HG03095 (cell line): Measurements from ENCODE around the gene CHPF2.
A peak's percentile ranks its signal among the peaks of the same experiment; 100 is the strongest.

Source experiments
- ATAC-seq: cut with Tn5 transposase; IDR thresholded peaks from one replicate; pipeline ENCODE4 v1.9.1; 2021; ENCODE audit warnings: moderate library complexity; ENCODE audit not compliant: unreplicated experiment

The CHPF2 gene, protein sequence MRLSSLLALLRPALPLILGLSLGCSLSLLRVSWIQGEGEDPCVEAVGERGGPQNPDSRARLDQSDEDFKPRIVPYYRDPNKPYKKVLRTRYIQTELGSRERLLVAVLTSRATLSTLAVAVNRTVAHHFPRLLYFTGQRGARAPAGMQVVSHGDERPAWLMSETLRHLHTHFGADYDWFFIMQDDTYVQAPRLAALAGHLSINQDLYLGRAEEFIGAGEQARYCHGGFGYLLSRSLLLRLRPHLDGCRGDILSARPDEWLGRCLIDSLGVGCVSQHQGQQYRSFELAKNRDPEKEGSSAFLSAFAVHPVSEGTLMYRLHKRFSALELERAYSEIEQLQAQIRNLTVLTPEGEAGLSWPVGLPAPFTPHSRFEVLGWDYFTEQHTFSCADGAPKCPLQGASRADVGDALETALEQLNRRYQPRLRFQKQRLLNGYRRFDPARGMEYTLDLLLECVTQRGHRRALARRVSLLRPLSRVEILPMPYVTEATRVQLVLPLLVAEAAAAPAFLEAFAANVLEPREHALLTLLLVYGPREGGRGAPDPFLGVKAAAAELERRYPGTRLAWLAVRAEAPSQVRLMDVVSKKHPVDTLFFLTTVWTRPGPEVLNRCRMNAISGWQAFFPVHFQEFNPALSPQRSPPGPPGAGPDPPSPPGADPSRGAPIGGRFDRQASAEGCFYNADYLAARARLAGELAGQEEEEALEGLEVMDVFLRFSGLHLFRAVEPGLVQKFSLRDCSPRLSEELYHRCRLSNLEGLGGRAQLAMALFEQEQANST

DNA sequence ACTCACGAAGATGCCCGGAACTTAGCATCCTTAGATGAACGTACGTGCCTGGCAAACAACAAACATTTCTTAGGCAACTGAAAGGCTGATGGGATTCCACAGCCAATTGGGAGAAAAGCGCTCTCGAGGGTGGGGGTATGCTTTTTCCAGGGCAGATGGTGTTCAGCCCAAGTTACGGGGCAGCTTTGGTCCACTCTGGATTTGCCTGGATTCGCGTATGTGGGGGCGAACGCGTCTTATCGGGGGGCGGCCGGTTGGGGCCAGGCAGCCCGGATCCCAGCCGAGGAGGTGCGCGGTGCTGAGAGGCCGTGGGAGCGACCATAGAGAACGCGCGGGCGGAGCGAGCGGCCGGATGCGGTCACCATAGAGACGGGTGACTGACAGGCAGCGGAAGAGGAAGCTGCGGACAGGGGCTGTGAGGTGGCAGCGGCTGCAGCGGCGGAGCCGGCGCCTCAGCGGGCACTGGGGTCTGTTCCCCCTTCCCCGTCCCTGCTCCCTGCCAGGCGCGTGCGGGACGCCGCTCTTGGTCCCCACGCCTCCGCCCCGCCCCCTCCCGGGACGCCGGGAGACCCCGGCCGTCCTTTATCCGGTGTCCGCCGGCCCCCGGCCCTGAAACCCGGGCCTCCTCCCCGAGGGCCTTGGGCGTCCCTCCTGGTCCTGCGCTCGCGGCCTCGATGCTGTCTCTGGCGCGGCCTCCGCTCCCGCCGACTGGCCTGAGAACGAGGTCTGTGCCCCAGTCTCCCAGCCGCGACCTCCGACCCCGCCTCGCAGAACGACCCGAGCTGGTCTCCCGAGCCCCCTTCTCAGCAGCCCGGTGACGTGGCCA lies at the start of gene CHPF2:
TSS of gene CHPF2 (plus strand) at position 393 of the 826 bp plus-strand sequence. CDS start 1,529 bp downstream, outside the sequence.
- ATAC-seq: peak; percentile 98

DNA sequence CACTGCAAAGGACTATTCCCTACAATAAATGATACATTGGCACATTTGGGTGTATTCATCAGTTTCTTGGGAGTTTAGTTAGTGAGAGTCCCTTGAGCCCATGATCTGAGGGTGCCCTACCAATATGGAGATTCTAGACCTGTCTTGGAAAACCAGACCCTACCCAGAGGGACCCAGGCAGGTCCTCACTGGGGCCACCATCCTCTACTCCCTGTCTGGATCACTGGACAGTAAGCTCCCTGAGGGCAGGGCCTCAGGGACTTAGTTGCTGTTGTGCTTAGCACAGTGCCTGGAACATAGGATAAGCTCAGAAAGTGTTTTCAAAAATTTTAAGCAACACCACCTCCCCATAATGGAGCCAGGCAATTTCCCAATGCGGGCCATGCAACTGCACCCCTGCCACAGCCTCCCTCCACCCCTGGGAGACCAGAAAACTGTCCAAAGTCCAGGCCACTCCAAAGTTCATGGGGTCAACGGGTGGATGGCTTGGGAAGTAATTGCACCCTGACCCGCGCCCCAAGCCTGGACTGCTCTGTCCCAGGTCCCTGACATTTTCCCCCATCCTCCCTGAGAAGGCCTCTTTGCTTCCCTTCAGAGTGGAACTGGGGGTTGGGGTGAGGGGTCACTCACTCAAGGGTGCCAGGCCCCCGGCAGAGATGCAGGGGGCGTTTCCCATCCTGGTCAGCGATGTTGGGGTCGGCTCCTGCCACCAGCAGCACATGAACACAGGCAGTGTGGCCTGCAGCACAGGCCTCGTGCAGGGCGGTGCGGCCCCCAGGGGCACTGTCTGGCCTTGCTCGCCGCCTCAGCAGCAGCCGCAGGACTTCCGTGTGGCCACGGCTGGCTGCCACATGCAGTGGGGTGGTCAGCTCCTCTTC lies 46.3 kb upstream of the CHPF2 start:
- no peak for ATAC-seq

DNA sequence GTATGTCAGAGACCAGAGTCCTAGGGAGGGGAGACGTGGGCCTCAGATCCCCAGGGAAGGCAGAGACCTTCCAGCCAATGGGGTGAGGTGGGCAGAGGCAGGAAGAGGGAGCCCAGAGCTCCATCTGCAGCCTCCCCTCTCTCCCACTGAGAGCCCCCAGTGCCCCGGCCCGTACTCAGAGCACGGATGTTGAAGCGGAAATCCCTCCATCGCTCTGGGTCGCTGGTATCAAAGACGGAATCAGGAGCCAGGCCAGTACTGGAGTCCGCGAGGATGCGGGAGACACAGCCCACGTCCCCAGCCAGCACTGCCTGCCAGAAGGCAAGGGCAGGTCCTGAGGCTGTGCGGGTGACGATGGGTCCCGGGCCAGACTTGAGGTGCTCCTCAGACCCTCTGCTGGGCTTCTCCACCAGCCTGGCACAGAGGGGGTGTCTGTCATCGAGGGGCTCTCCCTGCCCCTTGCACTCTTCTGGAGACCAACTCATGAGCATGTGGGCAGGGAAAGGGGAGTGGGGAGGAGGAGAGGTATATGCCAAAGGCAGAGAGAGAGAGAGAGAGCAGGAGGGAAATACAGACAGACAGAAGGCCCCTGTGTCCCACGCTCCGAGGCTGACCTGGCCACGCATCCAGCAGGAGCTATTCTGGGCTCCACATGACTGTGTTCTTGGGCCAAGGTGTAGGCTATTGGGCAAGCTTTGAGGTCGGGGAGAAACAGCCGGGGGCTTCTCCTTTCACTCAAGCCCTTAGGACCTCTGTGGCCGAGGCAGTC lies 45.5 kb upstream of the CHPF2 start, which contains the start of gene ASB10:
TSS of gene ASB10 (minus strand) at position 611 of the 769 bp plus-strand sequence. CDS start at position 491, 120 bp downstream.
- ATAC-seq: no peak

DNA sequence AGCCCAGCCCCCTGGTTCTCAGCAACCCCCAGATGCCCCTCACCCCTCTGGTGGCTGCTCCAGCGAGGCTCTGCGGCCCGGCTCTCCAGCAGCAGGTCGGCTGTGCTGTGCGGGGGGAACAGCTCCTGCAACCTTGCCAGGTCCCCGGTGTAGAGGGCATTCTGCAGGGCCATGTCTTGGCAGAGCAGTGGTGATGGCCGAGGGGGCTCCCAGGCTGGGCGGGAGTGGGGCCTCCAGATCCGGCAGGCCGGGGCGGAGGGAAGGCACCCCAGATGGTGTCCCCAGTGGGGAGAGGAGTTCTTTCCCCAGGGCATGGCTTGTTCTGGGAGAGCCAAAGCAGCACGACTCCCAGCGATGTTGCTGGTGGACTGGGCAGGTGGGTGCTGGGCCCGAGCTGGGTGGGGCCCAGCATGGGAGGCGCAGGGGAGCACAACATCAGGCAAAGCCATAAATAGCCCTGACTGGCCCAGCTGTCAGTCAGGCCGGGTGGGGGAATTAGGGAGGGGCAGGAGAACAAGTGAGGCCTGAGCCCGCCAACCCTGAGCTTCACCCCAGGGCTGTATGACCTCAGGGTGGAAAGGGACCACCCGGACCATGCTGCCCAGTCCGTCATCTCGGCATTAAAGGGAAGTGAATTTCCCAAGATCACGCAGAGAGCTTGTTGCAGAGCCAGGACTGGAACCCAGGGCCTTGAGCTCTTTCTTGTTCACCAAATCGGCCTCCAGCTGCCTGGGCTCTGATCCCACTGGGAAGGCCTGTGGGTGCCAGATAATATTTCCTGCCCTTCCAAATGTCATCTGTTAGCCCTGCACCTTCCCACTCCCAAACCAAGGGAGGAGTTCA lies 44.7 kb upstream of the CHPF2 start:
- no peak for ATAC-seq

DNA sequence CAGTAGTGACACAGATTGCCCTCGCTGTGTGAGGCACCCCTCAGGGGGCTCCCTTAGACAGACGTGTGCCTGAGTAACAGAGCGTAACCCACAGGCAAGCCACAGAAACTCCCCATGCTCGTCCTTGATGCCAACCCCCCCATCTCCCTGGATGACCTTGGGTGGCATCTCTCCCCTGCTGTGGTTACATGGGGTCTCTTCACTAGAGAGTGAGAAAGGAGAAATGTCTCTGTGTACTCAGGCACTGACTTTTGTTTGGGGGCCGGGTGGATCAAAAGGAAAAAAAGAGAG lies 44.1 kb upstream of the CHPF2 start:
- ATAC-seq: no peak

DNA sequence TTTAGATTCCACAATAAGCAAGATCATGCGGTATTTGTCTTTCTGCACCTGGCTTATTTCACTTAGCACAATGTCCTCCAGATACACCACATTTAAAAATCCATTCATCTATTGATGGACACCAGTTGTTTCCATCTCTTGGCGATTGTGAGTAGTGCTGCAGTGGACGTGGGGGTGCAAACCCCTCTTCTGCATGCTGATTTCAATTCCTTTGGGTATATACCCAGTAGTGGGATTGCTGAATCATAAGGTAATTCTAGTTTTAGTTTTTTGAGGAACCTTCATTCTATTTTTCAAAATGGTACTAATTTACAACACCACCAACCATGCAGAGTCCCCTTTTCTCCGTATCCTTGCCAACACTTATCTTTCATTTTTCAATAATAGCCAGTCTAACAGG lies 43.2 kb upstream of the CHPF2 start:
- no peak for ATAC-seq

DNA sequence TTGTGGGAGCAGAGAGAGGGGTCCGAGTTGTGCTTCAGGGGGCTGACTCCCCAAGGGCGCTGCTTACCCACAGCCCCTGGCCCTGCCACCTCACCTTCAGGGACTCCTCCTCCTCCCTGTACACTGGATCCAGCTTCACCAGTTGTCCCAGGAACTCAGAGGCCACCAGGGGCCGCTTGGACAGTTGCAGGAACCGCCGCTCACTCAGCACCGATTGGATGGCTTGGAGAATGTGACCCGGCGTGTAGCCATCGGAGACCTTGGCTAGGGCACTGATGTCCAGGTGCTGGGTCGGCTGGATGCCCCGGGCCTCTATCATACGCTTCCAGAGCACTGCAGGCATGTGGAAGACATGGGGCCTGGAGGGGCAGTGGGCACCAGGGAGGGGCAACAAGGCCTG lies 40.7 kb upstream of the CHPF2 start:
- ATAC-seq: no peak

DNA sequence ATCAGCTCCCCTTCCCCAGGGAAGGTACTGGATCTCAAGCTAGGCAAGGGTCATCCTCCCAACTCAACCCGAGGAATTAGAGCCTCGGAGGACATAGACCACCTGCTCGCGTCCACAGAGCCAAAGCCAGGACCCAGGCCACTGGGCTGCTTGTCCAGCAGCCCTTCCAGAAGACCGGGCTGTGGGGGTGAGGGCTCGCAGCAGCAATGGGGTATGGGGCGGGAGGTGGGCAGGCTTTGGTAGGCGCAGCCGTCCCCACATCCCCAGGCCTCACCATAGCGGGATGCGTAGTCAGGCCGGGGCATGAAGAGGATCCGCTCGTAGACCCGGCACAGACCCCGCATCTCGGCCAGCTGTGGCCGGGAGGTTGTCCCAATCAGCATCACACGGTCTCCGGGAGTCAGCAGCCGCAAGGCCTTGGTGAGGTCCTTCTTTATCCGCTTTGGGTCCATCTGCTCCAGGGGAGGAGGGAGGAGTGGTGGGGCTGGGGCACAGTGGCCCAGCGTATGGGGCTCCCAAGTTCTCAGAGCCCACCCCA lies 40.2 kb upstream of the CHPF2 start:
- no peak for ATAC-seq

DNA sequence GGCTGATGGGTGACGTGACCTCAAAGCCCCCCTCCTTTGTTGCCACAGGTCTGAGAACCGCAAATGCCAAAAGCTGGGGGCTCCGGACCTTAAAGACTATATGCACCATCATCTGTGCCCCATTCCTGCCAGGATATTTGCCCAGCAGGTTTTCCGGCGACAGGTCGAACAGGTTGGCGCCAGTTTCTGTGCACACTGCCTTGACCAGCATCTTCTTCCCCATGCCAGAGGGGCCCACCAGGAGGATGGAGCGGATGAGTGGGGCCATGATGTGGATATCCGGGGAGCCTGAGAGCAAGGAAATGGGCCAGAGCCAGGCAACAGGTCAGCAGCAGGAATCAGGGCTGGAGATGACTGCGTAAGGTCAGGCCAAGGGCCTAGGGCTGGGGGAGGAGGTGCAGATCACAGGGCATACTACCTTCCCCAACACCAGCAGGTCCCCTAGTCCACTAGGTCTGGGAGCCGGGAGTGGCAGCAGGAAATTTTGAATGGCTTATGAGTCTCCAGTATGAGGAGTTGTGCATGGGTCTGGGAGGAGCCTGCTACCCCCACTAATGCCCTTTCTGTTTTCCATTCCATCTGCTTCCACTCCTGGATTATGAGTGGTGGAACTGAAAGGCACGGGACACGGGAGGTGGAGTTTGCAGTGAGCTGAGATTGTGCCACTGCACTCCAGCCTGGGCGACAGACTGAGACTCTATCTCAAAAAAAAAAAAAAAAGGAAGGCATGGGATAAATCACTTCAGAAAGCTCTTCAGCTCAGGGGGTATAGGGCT lies 38.9 kb upstream of the CHPF2 start:
- no peak for ATAC-seq

DNA sequence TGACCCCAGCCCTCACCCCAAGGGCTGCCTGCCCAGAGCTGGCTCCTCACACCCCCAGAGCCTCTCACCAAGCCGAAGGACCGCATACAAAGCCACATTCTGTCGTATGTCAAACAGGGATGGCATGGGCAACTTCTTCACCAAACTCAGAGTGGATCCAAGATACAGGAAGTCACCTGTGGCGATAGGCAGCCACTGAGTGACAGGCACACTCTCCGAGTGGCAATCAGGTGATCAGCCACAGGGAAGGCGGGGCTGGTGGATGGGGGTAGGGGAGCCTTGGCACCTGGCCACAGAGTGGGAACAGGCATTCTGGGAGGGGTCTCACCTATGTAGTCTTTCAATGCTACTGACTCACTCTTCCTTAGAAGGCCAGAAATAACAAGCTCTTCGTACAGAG lies 38.1 kb upstream of the CHPF2 start:
- no peak for ATAC-seq

DNA sequence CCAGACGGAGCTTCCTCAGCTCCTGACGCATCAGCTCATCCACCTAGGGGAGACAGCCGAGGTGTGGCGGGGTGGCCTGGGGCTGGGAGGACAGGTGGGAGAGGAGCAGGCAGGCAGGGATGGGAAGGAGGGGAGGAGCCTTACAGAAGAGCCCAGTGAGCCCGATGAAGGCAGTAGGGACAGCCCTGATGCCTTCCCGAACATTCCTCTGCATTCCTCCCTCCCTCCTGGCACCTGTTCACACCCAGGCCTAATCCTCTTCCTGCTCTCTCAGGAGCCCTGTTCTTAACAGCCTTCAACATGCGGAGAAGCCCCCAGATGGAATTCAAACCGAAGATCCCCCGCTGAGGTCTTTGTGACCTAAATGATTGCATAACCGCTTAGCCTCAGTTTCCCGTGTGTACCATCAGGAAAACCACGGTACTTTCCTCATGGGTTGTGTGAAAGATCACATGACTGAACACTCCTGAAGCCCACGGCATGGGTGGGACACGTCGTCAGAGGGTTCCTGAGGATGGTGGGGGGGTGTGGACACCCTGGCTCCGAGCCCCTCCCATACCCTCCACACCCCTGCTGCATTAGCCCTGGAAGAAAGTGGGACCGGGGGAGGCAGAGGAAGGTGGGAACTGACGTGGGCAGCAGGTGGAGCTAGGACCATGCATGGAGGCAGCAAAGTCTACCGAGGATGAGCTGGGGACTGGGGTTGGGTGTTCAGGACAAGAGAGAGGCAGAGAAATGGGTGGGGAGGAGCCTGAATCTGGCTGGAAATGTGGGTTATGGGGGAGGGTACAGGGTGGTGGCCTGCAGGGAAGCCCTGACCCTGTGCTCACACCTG lies 36.5 kb upstream of the CHPF2 start:
- ATAC-seq: no peak

DNA sequence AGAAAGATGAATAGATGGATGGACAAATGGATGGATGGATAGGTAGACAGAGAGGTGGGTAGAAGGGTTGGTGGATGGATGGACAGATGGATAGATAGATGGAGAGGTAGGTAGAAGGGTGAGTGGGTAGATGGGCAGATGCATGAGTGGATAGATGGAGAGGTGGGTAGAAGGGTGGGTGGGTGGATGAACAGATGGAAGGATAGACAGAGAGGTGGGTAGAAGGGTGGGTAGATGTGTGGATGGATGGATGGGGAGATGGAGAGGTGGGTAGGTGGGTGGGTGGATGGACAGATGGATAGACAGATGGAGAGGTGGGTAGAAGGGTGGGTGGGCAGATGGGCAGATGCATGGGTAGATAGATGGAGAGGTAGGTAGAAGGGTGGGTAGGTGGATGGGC lies 34.4 kb upstream of the CHPF2 start:
- no peak for ATAC-seq

DNA sequence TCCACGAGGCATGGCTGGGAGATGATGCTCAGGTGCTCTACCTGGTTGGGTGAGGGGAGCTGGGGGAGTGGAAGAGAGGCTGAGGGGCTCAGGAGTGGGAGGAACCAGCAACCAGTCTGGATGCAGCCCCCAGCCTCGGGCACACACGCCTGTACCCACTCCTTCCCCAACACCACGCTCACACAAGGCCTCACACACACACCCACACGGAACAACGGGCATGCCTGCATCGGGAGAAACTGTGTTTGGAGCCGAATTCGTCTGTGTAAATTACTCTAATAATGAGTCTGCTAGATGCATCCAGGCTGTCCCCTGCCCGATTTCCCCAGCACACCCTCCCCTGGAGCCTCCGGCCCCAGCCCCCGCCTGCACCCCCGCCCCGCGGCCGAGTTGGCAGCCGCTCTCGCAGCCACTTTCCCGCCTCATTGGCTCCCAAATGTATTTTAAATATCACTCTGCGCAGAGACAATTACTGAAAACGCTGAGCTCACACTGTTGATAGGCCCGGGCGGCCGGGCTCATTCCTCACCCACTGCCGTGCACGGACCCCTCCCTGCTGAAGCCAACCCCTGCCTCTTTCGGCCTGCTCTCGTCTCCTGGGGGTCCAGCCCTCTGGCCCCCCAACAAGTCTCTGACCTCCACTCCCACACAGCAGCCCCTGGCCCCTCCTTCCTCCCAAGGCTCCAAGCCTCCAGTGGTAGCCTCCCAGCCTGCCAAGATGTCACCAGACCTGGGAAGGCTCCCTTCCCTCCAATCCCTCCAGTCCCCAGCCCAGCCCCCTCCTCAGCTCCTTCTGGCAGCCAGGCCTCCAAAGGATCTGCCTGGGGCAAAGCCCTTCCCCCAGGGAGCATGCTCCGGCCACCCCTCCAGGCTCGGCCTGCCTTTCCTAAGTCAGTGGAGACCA lies 33.1 kb upstream of the CHPF2 start:
- ATAC-seq: no peak

DNA sequence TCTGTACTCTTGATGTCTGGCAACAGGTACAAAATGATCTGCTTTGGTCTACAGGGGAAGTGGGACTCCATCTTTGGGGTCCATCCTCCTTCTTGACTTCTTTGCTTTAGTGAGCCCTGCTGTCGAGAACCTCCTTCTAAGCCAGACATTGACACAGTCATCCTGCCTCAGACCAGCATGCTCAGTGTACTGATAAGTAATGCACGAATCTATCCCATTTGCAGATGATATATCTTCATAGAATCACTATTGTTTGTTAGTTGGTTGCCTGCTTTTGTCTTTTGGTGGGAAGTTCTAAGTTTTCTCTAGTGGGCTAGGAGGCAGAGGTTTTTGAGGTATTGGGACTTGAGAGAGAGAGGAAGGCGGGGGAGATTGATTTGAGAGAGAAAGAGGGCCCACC lies 30.9 kb upstream of the CHPF2 start:
- no peak for ATAC-seq

DNA sequence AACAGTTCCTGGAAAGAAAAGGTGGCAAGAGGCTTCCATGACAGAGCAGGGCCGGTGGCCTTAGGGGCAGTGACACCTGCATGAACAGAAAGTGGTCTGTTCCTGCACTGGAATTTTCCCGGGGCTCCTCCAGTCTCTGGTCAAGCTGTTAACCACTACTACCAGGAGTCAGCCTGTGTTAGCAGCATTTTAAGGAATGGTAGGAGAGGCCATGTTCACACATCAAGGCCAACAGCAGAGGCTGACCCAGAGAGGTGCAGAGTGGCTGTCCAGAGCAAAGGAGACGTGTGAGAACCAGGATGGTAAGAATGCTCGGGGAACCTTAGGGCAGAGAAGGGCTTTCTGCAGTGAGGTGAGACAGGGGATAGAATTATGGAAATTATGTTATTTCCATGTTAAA lies 30.5 kb upstream of the CHPF2 start:
- no peak for ATAC-seq

DNA sequence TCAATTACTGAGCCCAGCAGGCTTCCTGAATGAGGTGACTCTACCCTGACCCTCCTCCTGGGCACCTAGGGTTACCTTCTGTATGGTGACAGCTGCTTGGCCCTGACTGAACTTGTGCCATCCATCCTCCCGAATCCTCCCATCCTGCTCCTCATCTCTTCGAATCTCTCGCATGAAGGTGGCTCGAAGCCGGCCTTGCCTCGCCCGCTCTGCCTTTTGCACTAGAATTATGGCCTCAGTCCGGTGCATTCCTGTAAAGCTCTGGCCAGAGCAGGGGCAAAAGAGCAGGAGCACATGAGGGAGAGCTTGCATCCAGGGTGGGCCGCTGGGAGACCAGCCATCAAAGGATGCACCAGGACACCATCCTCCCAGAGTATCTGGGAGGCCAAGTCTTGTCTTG lies 29.4 kb upstream of the CHPF2 start:
- ATAC-seq: no peak
